ENCODE data around the gene MAP4. TPM values are rescaled to one million over a fixed set of nuclear protein-coding genes. Genes with fewer than 3 reads are reported as not detected.

The MAP4 gene
- total RNA-seq, 1 experiment from 2014 or later = 137 TPM

GRCh38 chr3:48000212-48000611 lies 16.0 kb downstream of the MAP4 start:
- CTCF ChIA-PET = interaction anchor here (1.2 kb wide), 1 partner anchor 151 kb away, joined by 3 read pairs; no protein-coding TSS in a partner anchor
- H3K4me1 Mint-ChIP-seq (ENCODE audit: low read depth, unreplicated experiment) = no peaks in the 10 kb centered on the region

GRCh38 chr3:47996440-47996839 lies 19.8 kb downstream of the MAP4 start:
- DNase-seq = no peak
- intact Hi-C loops (cut with micrococcal nuclease; ENCODE audit: unreplicated experiment) = no loop called here
- H3K9me3 ChIP-seq = no peaks in the 10 kb centered on the region
- Mint-ChIP-seq H3K9me3 (ENCODE audit: unreplicated experiment) (no peaks in the 10 kb centered on the region), H3K4me3 (ENCODE audit: unreplicated experiment) (no peak overlapping the region), H3K27me3 (ENCODE audit: insufficient read depth, unreplicated experiment) (no peaks in the 10 kb centered on the region), H3K27ac (ENCODE audit: unreplicated experiment) (no peak overlapping the region), H3K36me3 (ENCODE audit: insufficient read depth, unreplicated experiment) (peaks cover 31% of the 10 kb centered on the region), H3K4me1 (ENCODE audit: low read depth, unreplicated experiment) (no peaks in the 10 kb centered on the region)
- peaks cover 5% of the 10 kb centered on the region; the same call in 1 of the 2 replicates for H3K4me1 ChIP-seq
- H3K27me3 ChIP-seq (replicated peaks; ENCODE audit: control insufficient read depth, insufficient read depth, low read length) = no peaks in the 10 kb centered on the region
- H3K4me3 ChIP-seq (ENCODE audit: low read depth, low read length) = no peak overlapping the region
- CTCF ChIA-PET = no interaction called here
- peaks cover 2% of the 10 kb centered on the region; the same call in 1 of the 2 replicates for H3K36me3 ChIP-seq (ENCODE audit: control insufficient read depth, insufficient read depth, low read length)
- POLR2A ChIA-PET = no interaction called here
- BruUV-seq (replicated peaks) = no TSS peak
- no peak for TF ChIP-seq CTCF (IDR thresholded peaks at IDR 0.05; ENCODE audit: insufficient read depth in 1 of 2, low read depth in 1 of 2, low read length in 1 of 2, severe bottlenecking in 1 of 2, unreplicated experiment in 1 of 2)

More at GRCh38 chr3:48000212-48000611, 16.0 kb downstream of the MAP4 start:
- intact Hi-C loops (cut with micrococcal nuclease; ENCODE audit: unreplicated experiment) = no loop called here
- H3K9me3 ChIP-seq = no peaks in the 10 kb centered on the region
- no peak overlapping the region for H3K4me3 ChIP-seq (ENCODE audit: low read depth, low read length)
- no peak for TF ChIP-seq CTCF (IDR thresholded peaks at IDR 0.05; ENCODE audit: insufficient read depth in 1 of 2, low read depth in 1 of 2, low read length in 1 of 2, severe bottlenecking in 1 of 2, unreplicated experiment in 1 of 2)
- H3K36me3 ChIP-seq (ENCODE audit: control insufficient read depth, insufficient read depth, low read length) = no peaks in the 10 kb centered on the region
- BruUV-seq (replicated peaks) = no TSS peak
- H3K4me1 ChIP-seq = peaks cover 5% of the 10 kb centered on the region; the same call in 1 of the 2 replicates
- H3K4me3 Mint-ChIP-seq (ENCODE audit: unreplicated experiment) = no peak overlapping the region
- H3K27me3 ChIP-seq (replicated peaks; ENCODE audit: control insufficient read depth, insufficient read depth, low read length) = no peaks in the 10 kb centered on the region
- H3K27me3 Mint-ChIP-seq (ENCODE audit: insufficient read depth, unreplicated experiment) = no peaks in the 10 kb centered on the region
- peaks cover 24% of the 10 kb centered on the region for H3K36me3 Mint-ChIP-seq (ENCODE audit: insufficient read depth, unreplicated experiment)
- no peak overlapping the region for H3K27ac Mint-ChIP-seq (ENCODE audit: unreplicated experiment)
- DNase-seq = no peak
- POLR2A ChIA-PET = no interaction called here
- no peaks in the 10 kb centered on the region for H3K9me3 Mint-ChIP-seq (ENCODE audit: unreplicated experiment)

GRCh38 chr3:47994180-47994579 lies 22.0 kb downstream of the MAP4 start:
- POLR2A ChIA-PET = no interaction called here
- H3K4me3 Mint-ChIP-seq (ENCODE audit: unreplicated experiment) = no peak overlapping the region
- H3K9me3 Mint-ChIP-seq (ENCODE audit: unreplicated experiment) = no peaks in the 10 kb centered on the region
- no peak for DNase-seq
- CTCF ChIA-PET = no interaction called here
- no peaks in the 10 kb centered on the region for H3K4me1 Mint-ChIP-seq (ENCODE audit: low read depth, unreplicated experiment)
- BruUV-seq (replicated peaks) = no TSS peak
- intact Hi-C loops (cut with micrococcal nuclease; ENCODE audit: unreplicated experiment) = loop anchor here (5.0 kb wide), 1 partner anchor 142 kb away; no protein-coding TSS in a partner anchor
- no peaks in the 10 kb centered on the region for H3K9me3 ChIP-seq
- no peak for TF ChIP-seq CTCF (IDR thresholded peaks at IDR 0.05; ENCODE audit: insufficient read depth in 1 of 2, low read depth in 1 of 2, low read length in 1 of 2, severe bottlenecking in 1 of 2, unreplicated experiment in 1 of 2)
- no peak overlapping the region for H3K27ac Mint-ChIP-seq (ENCODE audit: unreplicated experiment)
- peaks cover 2% of the 10 kb centered on the region; the same call in 1 of the 2 replicates for H3K36me3 ChIP-seq (ENCODE audit: control insufficient read depth, insufficient read depth, low read length)
- H3K27me3 ChIP-seq (replicated peaks; ENCODE audit: control insufficient read depth, insufficient read depth, low read length) = no peaks in the 10 kb centered on the region
- no peak overlapping the region for H3K4me3 ChIP-seq (ENCODE audit: low read depth, low read length)
- H3K4me1 ChIP-seq = no peaks in the 10 kb centered on the region
- H3K27me3 Mint-ChIP-seq (ENCODE audit: insufficient read depth, unreplicated experiment) = no peaks in the 10 kb centered on the region
- H3K36me3 Mint-ChIP-seq (ENCODE audit: insufficient read depth, unreplicated experiment) = peaks cover 35% of the 10 kb centered on the region

Data from Caco-2 (cell line).